K562 (cell line): Measurements from ENCODE around the gene PXK. TPM values are rescaled to one million over a fixed set of nuclear protein-coding genes. Genes with fewer than 3 reads are reported as not detected.
A peak's percentile ranks its signal among the peaks of the same experiment; 100 is the strongest.

Source experiments
- ATAC-seq: fragments of 200-7000 bp; cut with Tn5 transposase; 3 replicates; pipeline ENCODE4 v1.9.1; 2020; ENCODE audit warnings: moderate library complexity
- BruUV-seq: library from RNA; stranded (reverse); fragments of 400-500 nt; replicated peaks from 2 replicates; lab custom pipeline; 2021; lab: Mats Ljungman, UMichigan
- CTCF ChIA-PET: fragments of 300-600 bp; formaldehyde crosslinking; extraction: SDS; loops from one replicate; lab custom pipeline; 2021; ENCODE audit warnings: low intra/inter-chr PET ratio; lab: Yijun Ruan, JAX
- POLR2A ChIA-PET: fragments of 300-600, 350-650 bp; sonication (Branson Sonifier 250); formaldehyde crosslinking; extraction: SDS; loops from one replicate; lab custom pipeline; 2021; ENCODE audit warnings: antibody characterized with exemption, inconsistent platforms; lab: Yijun Ruan, JAX
- DNase-seq, 4 experiments: peaks; one replicate each; pipeline versions ENCODE4 v3.0.0 to v3.0.0-alpha.2; 2011 to 2018; ENCODE audit warnings: low spot score in 3 of 4, mixed read lengths in 3 of 4; ENCODE audit errors: extremely low read depth in 1 of 4
- FAIRE-seq: peaks from 2 replicates; lab custom pipeline; 2011; peaks lifted over from hg19 to GRCh38; lab: Jason Lieb, UNC
- H2AFZ ChIP-seq: 2 replicates; pipeline ENCODE4 v1.6.0; 2011; ENCODE audit warnings: low read depth, low read length, control low read depth, inconsistent platforms
- H3K27ac ChIP-seq: fragments of 200-600 bp; 3 replicates; pipeline ENCODE4 v1.8.0; 2011; ENCODE audit warnings: low read depth, mild to moderate bottlenecking, control low read depth, inconsistent platforms, low read length, moderate library complexity, mixed read lengths; ENCODE audit errors: extremely low read depth
- H3K27me3 ChIP-seq, 2 experiments: fragments of 300-600 bp in 1 of 2; 2 replicates in 1 of 2; 3 replicates in 1 of 2; pipeline versions ENCODE4 v1.6.0 to v1.8.0; 2011; ENCODE audit warnings: inconsistent platforms in 2 of 2, low read length in 2 of 2, mild to moderate bottlenecking in 1 of 2, mixed read lengths in 1 of 2, moderate library complexity in 1 of 2; ENCODE audit not compliant: control insufficient read depth in 2 of 2, insufficient read depth in 2 of 2
- H3K36me3 ChIP-seq: fragments of 300-600 bp; 3 replicates; pipeline ENCODE4 v1.8.0; 2011; ENCODE audit warnings: mild to moderate bottlenecking, low read length, inconsistent platforms; ENCODE audit not compliant: control insufficient read depth, insufficient read depth
- H3K4me1 ChIP-seq, 2 experiments: fragments of 200-600 bp in 1 of 2; replicated peaks in 1 of 2; 2 replicates in 1 of 2; 3 replicates in 1 of 2; pipeline versions ENCODE4 v1.5.1 to v1.8.0; 2011; ENCODE audit warnings: inconsistent platforms in 2 of 2, low read length in 2 of 2, mild to moderate bottlenecking in 1 of 2, mixed read lengths in 1 of 2, moderate library complexity in 1 of 2; ENCODE audit not compliant: control insufficient read depth in 2 of 2, insufficient read depth in 2 of 2
- H3K4me2 ChIP-seq: 2 replicates; pipeline ENCODE4 v1.6.1; 2011; ENCODE audit warnings: low read length, control low read depth, inconsistent platforms, mixed read lengths; ENCODE audit not compliant: insufficient read depth
- H3K4me3 ChIP-seq: fragments of 200-600 bp; sonication (generic), shearing (Covaris generic); 2 replicates; pipeline ENCODE4 v1.5.1; 2016; ENCODE audit warnings: control low read depth, inconsistent platforms
- H3K79me2 ChIP-seq: fragments of 200-600 bp; 3 replicates; pipeline ENCODE4 v1.8.0; 2011; ENCODE audit warnings: low read length, inconsistent platforms; ENCODE audit not compliant: control insufficient read depth, insufficient read depth
- H3K9ac ChIP-seq, 2 experiments: 2 replicates each; pipeline versions ENCODE4 v1.6.0 to v1.6.1; 2011; ENCODE audit warnings: low read depth in 2 of 2, low read length in 2 of 2, control low read depth in 1 of 2, inconsistent platforms in 1 of 2, mild to moderate bottlenecking in 1 of 2, mixed read lengths in 1 of 2; ENCODE audit not compliant: insufficient read depth in 1 of 2
- H3K9me1 ChIP-seq: one replicate; pipeline ENCODE4 v1.6.0; 2011; ENCODE audit warnings: inconsistent platforms, mild to moderate bottlenecking, low read length, moderate library complexity; ENCODE audit not compliant: control insufficient read depth, insufficient read depth
- H3K9me3 ChIP-seq: replicated peaks from 2 replicates; pipeline ENCODE4 v1.5.1; 2011; ENCODE audit warnings: low read depth, low read length, inconsistent platforms; ENCODE audit not compliant: control insufficient read depth, insufficient read depth
- H4K20me1 ChIP-seq: replicated peaks from 2 replicates; pipeline ENCODE4 v1.6.1; 2011; ENCODE audit warnings: low read length, inconsistent platforms, mixed read lengths; ENCODE audit not compliant: control insufficient read depth, insufficient read depth
- RFX7 ChIP-seq: fragments of 250-450 bp; sonication (Bioruptor Pico); IDR thresholded peaks from 2 replicates; pipeline ENCODE4 v1.5.1; 2021; ENCODE audit warnings: mild to moderate bottlenecking
- WGBS: fragments of 100-300 bp; shearing (Covaris generic); methylation state at CpG from one replicate; pipeline ENCODE4 v1.1.6; 2016; ENCODE audit warnings: low coverage, mixed read lengths; ENCODE audit not compliant: insufficient coverage; ENCODE audit errors: missing lambda C conversion rate; 5-methylcytosine and 5-hydroxymethylcytosine counted together
- in situ Hi-C: fragments of 300-500 bp; cut with MboI; formaldehyde crosslinking; loops from 4 replicates; pipeline ENCODE4 v1.15.0; 2018; ENCODE audit warnings: inconsistent platforms, mixed read lengths
- intact Hi-C: fragments of 100-400 bp; cut with micrococcal nuclease; formaldehyde crosslinking; loops from 2 replicates; pipeline ENCODE4 v1.14.2; 2022
- polyA plus RNA-seq, 8 experiments: library from polyadenylated mRNA; depleted of rRNA in 4 of 8; stranded (reverse) in 5 of 8; unstranded in 3 of 8; fragments of >200 nt; fragmentation: Nextera tagmentation in 2 of 8; fragmentation: Illumina TruSeq in 1 of 8; extraction: Ambion mirVana in 2 of 8; extraction: Trizol in 1 of 8; gene quantifications; 2 replicates each; pipeline versions ENCODE4 v1.2.1 to v1.2.3, GENCODE V29; 2011 to 2014; ENCODE audit warnings: inconsistent platforms in 1 of 8, missing spikeins in 1 of 8
- total RNA-seq, 7 experiments: library from RNA; depleted of rRNA in 6 of 7; stranded (reverse); fragments of >200 nt in 6 of 7; fragmentation: Illumina TruSeq in 2 of 7; extraction: Trizol in 2 of 7; gene quantifications; 2 replicates each; pipeline versions ENCODE4 v1.2.1 to v1.2.3, GENCODE V29; 2011 to 2021; ENCODE audit warnings: low replicate concordance in 1 of 7
- TF ChIP-seq, protein P1 (sequence below): fragments of 450-650 bp; formaldehyde crosslinking; IDR thresholded peaks from 2 replicates; pipeline ENCODE4 v1.4.0; 2020; ENCODE audit warnings: mild to moderate bottlenecking, mixed read lengths

The PXK gene
- total and polyA plus RNA-seq, 9 of the 15 experiments (the other 6 are each of a cell fraction or from before 2014, with no cell fraction given), result 3.3 to 19.9 (median 11.3) TPM

- H3K27ac ChIP-seq, result peak overlapping the region; percentile 64
- peak overlapping the region; percentile 90 for H3K4me2 ChIP-seq
- no peak for FAIRE-seq
These were observed 2.9 kb downstream of the PXK start for GRCh38 chr3:58335652-58335947.

More at GRCh38 chr3:58335652-58335947, 2.9 kb downstream of the PXK start:
- ATAC-seq (no peak), DNase-seq (no peak)
- Histone ChIP-seq H3K27me3 (no peaks in the 10 kb centered on the region), H3K9me3 (no peaks in the 10 kb centered on the region), H3K79me2 (peaks cover 28% of the 10 kb centered on the region), H4K20me1 (no peaks in the 10 kb centered on the region), H2AFZ (peak overlapping the region; percentile 71), H3K9ac (peak overlapping the region in 1 of 2 experiments; percentile 63; a peak in 2 of 4 replicates), H3K4me3 (peak overlapping the region; percentile 72; the same call in 1 of the 2 replicates), H3K36me3 (no peaks in the 10 kb centered on the region), H3K4me1 (peaks cover 14 to 16% of the 10 kb centered on the region in 2 experiments; a peak in 4 of 5 replicates), H3K9me1 (no peaks in the 10 kb centered on the region)
- POLR2A ChIA-PET, result interaction anchor here (0.7 to 1.7 kb wide), 2 partner anchors 10 to 11 kb away, joined by 3 to 9 read pairs; no protein-coding TSS in a partner anchor
- no TSS peak for BruUV-seq
- TF ChIP-seq, protein P1, sequence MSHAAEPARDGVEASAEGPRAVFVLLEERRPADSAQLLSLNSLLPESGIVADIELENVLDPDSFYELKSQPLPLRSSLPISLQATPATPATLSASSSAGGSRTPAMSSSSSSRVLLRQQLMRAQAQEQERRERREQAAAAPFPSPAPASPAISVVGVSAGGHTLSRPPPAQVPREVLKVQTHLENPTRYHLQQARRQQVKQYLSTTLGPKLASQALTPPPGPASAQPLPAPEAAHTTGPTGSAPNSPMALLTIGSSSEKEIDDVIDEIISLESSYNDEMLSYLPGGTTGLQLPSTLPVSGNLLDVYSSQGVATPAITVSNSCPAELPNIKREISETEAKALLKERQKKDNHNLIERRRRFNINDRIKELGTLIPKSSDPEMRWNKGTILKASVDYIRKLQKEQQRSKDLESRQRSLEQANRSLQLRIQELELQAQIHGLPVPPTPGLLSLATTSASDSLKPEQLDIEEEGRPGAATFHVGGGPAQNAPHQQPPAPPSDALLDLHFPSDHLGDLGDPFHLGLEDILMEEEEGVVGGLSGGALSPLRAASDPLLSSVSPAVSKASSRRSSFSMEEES (CRISPR knock-in tag), result peak; percentile 83
- TF ChIP-seq RFX7 (CRISPR knock-in tag), result no peak
- in situ Hi-C loops, result no loop called here
- CTCF ChIA-PET, result no interaction called here
- WGBS, result 29% methylated on average over 1 of the region's 1 CpG
- intact Hi-C loops, result no loop called here
